Chondrocyte (in vitro differentiated cells): ENCODE measurements around the gene STK32C. TPM values are rescaled to one million over a fixed set of nuclear protein-coding genes. Genes with fewer than 3 reads are reported as not detected.

ENCODE experiments used
- DNase-seq: peaks from one replicate; pipeline ENCODE4 v3.0.0; 2021; ENCODE audit warnings: mixed read lengths, low spot score
- H3K27ac Mint-ChIP-seq: one replicate; pipeline ENCODE4 v1.8.0; 2021; ENCODE audit warnings: mild to moderate bottlenecking, moderate library complexity, mixed read lengths; ENCODE audit not compliant: unreplicated experiment
- H3K27me3 Mint-ChIP-seq: 2 replicates; pipeline ENCODE4 v1.8.0; 2021; ENCODE audit warnings: low read depth, mixed read lengths
- H3K36me3 Mint-ChIP-seq: 2 replicates; pipeline ENCODE4 v1.8.0; 2021; ENCODE audit warnings: low read depth, mixed read lengths
- H3K4me1 Mint-ChIP-seq: 2 replicates; pipeline ENCODE4 v1.8.0; 2021; ENCODE audit warnings: low read depth, mild to moderate bottlenecking, mixed read lengths
- H3K4me3 Mint-ChIP-seq: one replicate; pipeline ENCODE4 v1.8.0; 2021; ENCODE audit warnings: mild to moderate bottlenecking, moderate library complexity, mixed read lengths; ENCODE audit not compliant: unreplicated experiment
- H3K9me3 Mint-ChIP-seq: 2 replicates; pipeline ENCODE4 v1.8.0; 2021; ENCODE audit warnings: low read depth, mixed read lengths
- total RNA-seq: library from RNA; stranded (reverse); gene quantifications from 3 replicates; pipeline ENCODE4 v1.2.1, GENCODE V29; 2021
- TF ChIP-seq, protein P1 (sequence below): fragments of 200-600 bp; sonication (generic); IDR thresholded peaks from 2 replicates; pipeline ENCODE4 v1.5.0; 2021; ENCODE audit warnings: antibody characterized with exemption, mild to moderate bottlenecking, moderate library complexity

Gene STK32C
- total RNA-seq, 1 donor from 2014 or later, result 17.9 TPM

DNA sequence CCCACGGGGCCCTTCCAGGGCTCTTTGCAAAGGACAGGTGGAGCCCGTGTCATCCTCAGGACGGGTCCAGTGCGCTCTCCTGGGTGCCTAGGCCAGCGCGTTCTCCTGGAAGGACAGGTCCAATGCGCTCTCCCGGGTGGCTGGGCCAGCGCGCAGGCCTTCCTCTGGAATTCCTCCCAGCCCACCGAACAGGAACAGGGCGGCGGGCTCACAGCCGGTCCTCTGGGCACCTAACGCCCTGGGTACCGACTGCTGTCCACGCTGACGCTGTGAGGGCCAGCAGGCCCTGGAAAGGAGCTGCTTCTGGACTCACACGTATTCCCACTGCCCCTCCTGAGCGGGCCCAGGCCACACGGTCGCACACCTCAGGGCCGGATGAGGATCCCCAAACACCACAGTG is 49.3 kb downstream of the STK32C start:
- TF ChIP-seq, protein P1, sequence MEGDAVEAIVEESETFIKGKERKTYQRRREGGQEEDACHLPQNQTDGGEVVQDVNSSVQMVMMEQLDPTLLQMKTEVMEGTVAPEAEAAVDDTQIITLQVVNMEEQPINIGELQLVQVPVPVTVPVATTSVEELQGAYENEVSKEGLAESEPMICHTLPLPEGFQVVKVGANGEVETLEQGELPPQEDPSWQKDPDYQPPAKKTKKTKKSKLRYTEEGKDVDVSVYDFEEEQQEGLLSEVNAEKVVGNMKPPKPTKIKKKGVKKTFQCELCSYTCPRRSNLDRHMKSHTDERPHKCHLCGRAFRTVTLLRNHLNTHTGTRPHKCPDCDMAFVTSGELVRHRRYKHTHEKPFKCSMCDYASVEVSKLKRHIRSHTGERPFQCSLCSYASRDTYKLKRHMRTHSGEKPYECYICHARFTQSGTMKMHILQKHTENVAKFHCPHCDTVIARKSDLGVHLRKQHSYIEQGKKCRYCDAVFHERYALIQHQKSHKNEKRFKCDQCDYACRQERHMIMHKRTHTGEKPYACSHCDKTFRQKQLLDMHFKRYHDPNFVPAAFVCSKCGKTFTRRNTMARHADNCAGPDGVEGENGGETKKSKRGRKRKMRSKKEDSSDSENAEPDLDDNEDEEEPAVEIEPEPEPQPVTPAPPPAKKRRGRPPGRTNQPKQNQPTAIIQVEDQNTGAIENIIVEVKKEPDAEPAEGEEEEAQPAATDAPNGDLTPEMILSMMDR, result no peak

DNA sequence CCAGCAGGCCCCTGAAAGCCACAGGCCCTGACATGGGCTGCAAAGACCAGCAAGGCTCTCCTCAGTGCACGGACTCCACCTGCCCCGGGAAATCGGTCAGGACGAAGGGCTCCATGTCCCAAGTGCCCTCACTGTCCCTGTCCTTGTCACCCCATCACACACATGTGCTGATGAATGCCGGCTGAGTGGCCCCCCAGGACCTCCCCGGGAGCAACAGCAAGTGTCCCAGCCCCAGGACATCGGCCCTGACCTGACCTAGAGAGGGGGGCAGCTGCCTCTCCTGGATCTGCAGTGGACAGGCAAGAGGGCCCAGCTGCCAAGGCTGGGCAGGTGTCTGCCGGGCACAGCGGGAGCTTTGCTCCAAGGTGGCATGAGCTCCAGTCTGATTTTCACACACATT is 49.8 kb downstream of the STK32C start:
- Mint-ChIP-seq H3K9me3 (no peaks in the 10 kb centered on the region), H3K27me3 (no peaks in the 10 kb centered on the region), H3K4me3 (no peak overlapping the region), H3K36me3 (no peaks in the 10 kb centered on the region), H3K4me1 (no peaks in the 10 kb centered on the region), H3K27ac (no peak overlapping the region)
- TF ChIP-seq, protein P1, result no peak
- no peak for DNase-seq

More for the DNA sequence above, 49.3 kb downstream of the STK32C start:
- no peak overlapping the region for H3K4me3 Mint-ChIP-seq
- no peak for DNase-seq
- no peaks in the 10 kb centered on the region for H3K9me3 Mint-ChIP-seq
- no peaks in the 10 kb centered on the region for H3K36me3 Mint-ChIP-seq
- no peak overlapping the region for H3K27ac Mint-ChIP-seq
- no peaks in the 10 kb centered on the region for H3K27me3 Mint-ChIP-seq
- H3K4me1 Mint-ChIP-seq, result no peaks in the 10 kb centered on the region

DNA sequence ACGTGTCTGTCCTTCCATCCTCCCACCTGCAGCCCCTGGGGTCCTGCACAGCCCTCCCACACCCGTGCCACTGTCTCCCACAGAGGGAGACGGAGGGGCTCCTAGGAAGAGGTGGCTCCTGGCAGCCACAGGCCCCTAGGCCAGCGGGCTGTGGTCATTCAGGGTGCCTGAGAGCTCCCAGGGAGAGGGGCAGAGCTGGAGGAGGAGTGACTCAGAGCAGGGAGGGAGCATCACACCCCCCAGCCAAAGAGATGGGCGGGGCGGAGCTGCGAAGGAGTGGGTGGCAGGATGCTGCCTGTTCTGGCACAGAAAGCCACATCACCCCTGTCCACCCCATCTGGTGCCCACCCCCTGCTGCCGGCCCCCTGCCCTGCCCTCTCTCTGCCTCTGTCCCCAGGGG is 50.5 kb downstream of the STK32C start:
- no peak for DNase-seq
- H3K9me3 Mint-ChIP-seq, result no peaks in the 10 kb centered on the region
- TF ChIP-seq, protein P1, result no peak
- H3K27me3 Mint-ChIP-seq, result no peaks in the 10 kb centered on the region
- no peak overlapping the region for H3K4me3 Mint-ChIP-seq
- no peaks in the 10 kb centered on the region for H3K4me1 Mint-ChIP-seq
- no peak overlapping the region for H3K27ac Mint-ChIP-seq
- H3K36me3 Mint-ChIP-seq, result no peaks in the 10 kb centered on the region

DNA sequence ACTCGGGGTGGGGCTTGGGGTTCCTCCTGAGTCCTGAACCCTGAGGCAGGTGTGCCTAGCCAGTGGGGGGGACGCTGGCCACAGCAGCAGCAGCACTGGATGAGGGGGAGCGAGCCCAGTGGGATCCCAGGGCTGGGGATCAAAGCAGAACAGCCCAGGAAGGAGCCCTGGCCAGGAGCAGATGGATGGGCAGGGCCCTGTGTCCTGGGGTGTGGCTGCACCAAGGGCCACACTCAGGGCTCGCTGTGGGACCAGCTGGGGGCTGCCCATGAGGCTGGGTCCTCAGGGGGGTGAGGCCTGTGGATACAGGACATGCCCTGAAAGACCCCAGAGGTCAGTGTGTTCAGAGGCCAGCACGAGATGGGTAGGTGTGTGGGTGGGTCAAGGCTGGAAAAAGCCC is 50.9 kb downstream of the STK32C start:
- Mint-ChIP-seq H3K36me3 (no peaks in the 10 kb centered on the region), H3K9me3 (no peaks in the 10 kb centered on the region), H3K27me3 (no peaks in the 10 kb centered on the region), H3K4me3 (no peak overlapping the region), H3K4me1 (no peaks in the 10 kb centered on the region), H3K27ac (no peak overlapping the region)
- TF ChIP-seq, protein P1, result no peak
- DNase-seq, result no peak

DNA sequence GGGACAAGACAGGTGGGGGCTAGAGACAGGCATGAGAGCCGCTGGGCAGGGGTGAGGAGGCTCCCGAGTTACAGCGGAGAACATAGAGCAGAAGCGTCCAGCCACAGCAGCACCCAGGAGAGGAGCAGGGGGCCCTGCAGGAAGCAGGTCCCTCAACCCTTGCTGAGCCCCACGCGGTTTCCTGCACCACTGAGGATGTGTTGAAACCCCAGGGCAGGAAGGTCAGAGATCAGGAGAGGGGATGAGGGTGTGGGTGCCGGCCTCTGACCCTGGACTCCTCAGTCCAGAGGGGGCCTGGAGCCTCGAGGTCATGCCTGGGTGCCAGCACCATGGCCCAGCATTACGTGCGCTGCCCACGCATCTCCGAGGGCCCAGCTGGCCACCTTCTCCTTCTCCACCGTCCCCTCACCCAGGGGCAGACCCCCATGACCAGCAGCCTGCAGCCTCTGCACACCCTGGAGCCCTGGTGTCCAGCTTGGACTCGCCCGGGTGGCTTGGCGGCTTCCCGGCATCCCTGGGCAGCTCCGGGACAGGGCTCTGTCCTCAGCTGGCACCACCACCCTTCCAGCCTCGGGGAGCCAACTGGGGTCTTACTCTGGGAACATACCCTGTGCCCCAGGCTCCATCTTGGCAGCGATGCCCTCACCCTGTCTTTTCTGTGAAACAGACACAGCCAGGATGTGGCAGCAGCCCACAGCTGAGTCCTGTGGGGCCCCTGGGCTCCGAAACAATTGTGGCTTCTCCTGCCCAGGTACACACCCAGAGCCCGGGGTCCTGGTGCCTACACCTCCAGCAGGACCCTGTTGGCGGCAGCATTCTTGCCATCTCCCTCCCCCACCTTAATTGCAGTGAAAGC is 52.0 kb downstream of the STK32C start:
- H3K27ac Mint-ChIP-seq, result no peak overlapping the region
- no peak for DNase-seq
- no peaks in the 10 kb centered on the region for H3K36me3 Mint-ChIP-seq

More for the DNA sequence above, 52.0 kb downstream of the STK32C start:
- TF ChIP-seq, protein P1, result no peak
- Mint-ChIP-seq H3K9me3 (no peaks in the 10 kb centered on the region), H3K4me1 (no peaks in the 10 kb centered on the region), H3K4me3 (no peak overlapping the region), H3K27me3 (no peaks in the 10 kb centered on the region)
